Measurements from ENCODE around the gene RIPPLY2.
"Not testable (repeated sequence)": the region's sequence is repeated elsewhere in the genome, so short reads cannot be mapped to it uniquely, and the experiment has no call there.

The RIPPLY2 gene

DNA sequence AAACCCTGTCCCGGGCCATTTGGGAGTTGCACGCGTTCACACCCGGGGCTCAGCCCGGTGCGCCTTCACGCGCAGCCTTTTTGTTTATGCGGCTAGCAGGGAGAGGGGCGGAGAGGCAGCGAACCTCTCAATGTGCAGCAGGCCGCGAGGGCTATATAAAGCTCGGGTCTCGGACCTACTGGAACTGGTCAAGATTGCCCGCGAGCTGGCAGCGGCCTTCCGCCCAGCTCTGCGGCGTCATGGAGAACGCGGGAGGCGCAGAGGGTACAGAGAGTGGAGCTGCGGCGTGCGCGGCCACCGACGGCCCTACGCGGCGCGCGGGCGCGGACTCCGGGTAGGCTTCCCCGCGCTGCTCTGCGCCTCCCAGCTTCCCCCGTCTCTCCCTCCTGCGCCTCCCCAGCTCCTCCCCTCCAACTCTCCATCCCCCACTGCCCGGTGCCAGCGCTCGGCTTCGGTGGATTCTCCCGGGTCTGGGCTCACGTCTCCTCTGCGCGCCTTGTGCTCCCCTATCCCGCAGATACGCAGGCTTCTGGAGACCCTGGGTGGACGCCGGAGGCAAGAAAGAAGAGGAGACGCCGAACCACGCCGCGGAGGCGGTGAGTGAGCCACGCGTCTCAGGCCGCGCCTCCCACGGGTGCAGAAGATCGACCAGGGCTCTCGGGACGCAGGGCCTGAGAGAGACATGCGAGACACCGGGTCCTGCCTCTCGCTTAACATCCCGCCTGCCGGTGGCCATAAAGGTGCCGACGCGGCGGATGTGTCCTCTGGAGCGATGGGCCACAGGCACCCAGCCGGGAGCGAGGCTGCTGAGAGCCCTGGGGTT lies at the start of gene RIPPLY2:
Gene RIPPLY2, plus strand, starts transcription at position 183 of the 823 bp plus-strand sequence. Its CDS starts 57 bp downstream, at position 240.
- Histone ChIP-seq H3K4me1 (ENCODE audit: insufficient read depth, poor library complexity, severe bottlenecking) (no peaks in the 10 kb centered on the region), H3K36me3 (ENCODE audit: low read depth) (no peaks in the 10 kb centered on the region), H3K9me3 (ENCODE audit: severe bottlenecking) (no peaks in the 10 kb centered on the region), H3K4me3 (ENCODE audit: severe bottlenecking) (peak within 1 kb of the TSS; percentile 24), H3K27ac (ENCODE audit: poor library complexity, severe bottlenecking) (no peak within 1 kb of the TSS), H3K27me3 (ENCODE audit: insufficient read depth, poor library complexity, severe bottlenecking) (peaks cover 41% of the 10 kb centered on the region)
- ATAC-seq (ENCODE audit: low read depth), result peak; percentile 88
- TF ChIP-seq CTCF (IDR thresholded peaks at IDR 0.05; ENCODE audit: poor library complexity, severe bottlenecking), result no peak
- peak; percentile 48 for DNase-seq (ENCODE audit: low spot score)

DNA sequence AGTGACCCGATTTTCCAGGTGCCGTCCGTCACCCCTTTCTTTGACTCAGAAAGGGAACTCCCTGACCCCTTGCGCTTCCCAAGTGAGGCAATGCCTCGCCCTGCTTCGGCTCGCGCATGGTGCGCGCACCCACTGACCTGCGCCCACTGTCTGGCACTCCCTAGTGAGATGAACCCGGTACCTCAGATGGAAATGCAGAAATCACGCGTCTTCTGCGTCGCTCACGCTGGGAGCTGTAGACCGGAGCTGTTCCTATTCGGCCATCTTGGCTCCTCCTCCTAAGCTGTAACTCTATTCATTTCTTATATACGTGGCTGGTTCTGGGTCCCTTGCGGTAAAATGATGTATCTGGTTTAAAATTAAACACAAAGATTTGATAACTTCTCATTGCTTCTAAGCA lies 49.7 kb upstream of the RIPPLY2 start:
- DNase-seq (ENCODE audit: low spot score), result not testable (repeated sequence)

DNA sequence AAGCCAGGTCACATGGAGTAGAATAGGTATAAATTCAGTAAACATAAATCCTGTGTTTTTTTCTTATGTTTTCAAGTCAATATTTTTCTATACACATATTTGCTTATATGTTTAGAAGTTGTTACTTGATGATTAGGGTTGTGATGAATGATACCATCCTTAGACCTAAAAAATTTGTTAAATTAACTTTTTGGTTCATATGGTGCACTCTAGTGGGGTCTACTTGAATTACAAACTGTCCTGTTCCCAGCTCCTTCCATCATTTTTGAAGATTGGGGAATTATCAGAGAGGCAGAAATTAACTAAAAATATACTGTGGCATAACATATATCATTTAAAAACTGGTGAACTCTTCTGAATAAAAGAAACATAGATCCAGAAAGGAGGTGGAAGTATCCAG lies 48.3 kb upstream of the RIPPLY2 start:
- peak; percentile 25 for TF ChIP-seq CTCF (IDR thresholded peaks at IDR 0.05; ENCODE audit: poor library complexity, severe bottlenecking)
- Histone ChIP-seq H3K4me1 (ENCODE audit: insufficient read depth, poor library complexity, severe bottlenecking) (no peaks in the 10 kb centered on the region), H3K4me3 (ENCODE audit: severe bottlenecking) (no peak overlapping the region), H3K36me3 (ENCODE audit: low read depth) (no peaks in the 10 kb centered on the region), H3K27ac (ENCODE audit: poor library complexity, severe bottlenecking) (no peak overlapping the region), H3K27me3 (ENCODE audit: insufficient read depth, poor library complexity, severe bottlenecking) (no peaks in the 10 kb centered on the region), H3K9me3 (ENCODE audit: severe bottlenecking) (no peaks in the 10 kb centered on the region)
- ATAC-seq (ENCODE audit: low read depth), result no peak
- DNase-seq (ENCODE audit: low spot score), result no peak

More for the DNA sequence above, 49.7 kb upstream of the RIPPLY2 start:
- not testable (repeated sequence) for H3K4me1 ChIP-seq (ENCODE audit: insufficient read depth, poor library complexity, severe bottlenecking); H3K9me3 ChIP-seq (ENCODE audit: severe bottlenecking); H3K27ac ChIP-seq (ENCODE audit: poor library complexity, severe bottlenecking); H3K4me3 ChIP-seq (ENCODE audit: severe bottlenecking); H3K27me3 ChIP-seq (ENCODE audit: insufficient read depth, poor library complexity, severe bottlenecking); ATAC-seq (ENCODE audit: low read depth); H3K36me3 ChIP-seq (ENCODE audit: low read depth)

DNA sequence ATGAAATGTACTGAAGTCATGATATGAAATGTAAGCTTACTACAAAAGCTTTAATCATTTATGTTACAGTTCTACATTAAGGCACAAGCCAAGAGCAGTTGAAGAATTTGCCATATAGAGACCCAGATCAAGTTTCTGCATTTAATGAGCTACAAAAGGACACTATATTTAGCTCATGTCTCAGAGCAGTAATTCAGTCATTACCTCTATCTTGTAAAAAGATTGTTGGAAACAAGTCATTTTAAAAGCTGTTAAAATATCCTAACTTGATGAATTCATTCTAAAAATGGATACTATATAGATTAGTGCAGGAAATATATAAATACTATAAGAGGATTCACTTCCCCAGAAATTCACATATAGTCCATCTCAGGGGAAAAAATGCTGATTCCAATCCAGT lies 45.2 kb upstream of the RIPPLY2 start:
- no peak for ATAC-seq (ENCODE audit: low read depth)
- no peaks in the 10 kb centered on the region for H3K36me3 ChIP-seq (ENCODE audit: low read depth)
- TF ChIP-seq CTCF (IDR thresholded peaks at IDR 0.05; ENCODE audit: poor library complexity, severe bottlenecking), result no peak

GRCh38 chr6:83808926-83809325 lies 44.2 kb upstream of the RIPPLY2 start:
- DNase-seq (ENCODE audit: low spot score), result no peak
- no peak for TF ChIP-seq CTCF (IDR thresholded peaks at IDR 0.05; ENCODE audit: poor library complexity, severe bottlenecking)
- Histone ChIP-seq H3K36me3 (ENCODE audit: low read depth) (no peaks in the 10 kb centered on the region), H3K27me3 (ENCODE audit: insufficient read depth, poor library complexity, severe bottlenecking) (no peaks in the 10 kb centered on the region), H3K4me3 (ENCODE audit: severe bottlenecking) (no peak overlapping the region), H3K4me1 (ENCODE audit: insufficient read depth, poor library complexity, severe bottlenecking) (no peaks in the 10 kb centered on the region), H3K9me3 (ENCODE audit: severe bottlenecking) (no peaks in the 10 kb centered on the region), H3K27ac (ENCODE audit: poor library complexity, severe bottlenecking) (no peak overlapping the region)
- no peak for ATAC-seq (ENCODE audit: low read depth)

More for the DNA sequence above, 45.2 kb upstream of the RIPPLY2 start:
- no peaks in the 10 kb centered on the region for H3K4me1 ChIP-seq (ENCODE audit: insufficient read depth, poor library complexity, severe bottlenecking)
- H3K27ac ChIP-seq (ENCODE audit: poor library complexity, severe bottlenecking), result no peak overlapping the region
- no peaks in the 10 kb centered on the region for H3K9me3 ChIP-seq (ENCODE audit: severe bottlenecking)
- no peak overlapping the region for H3K4me3 ChIP-seq (ENCODE audit: severe bottlenecking)
- no peaks in the 10 kb centered on the region for H3K27me3 ChIP-seq (ENCODE audit: insufficient read depth, poor library complexity, severe bottlenecking)
- no peak for DNase-seq (ENCODE audit: low spot score)

Data from RWPE2 (cell line).